ENCODE results near the gene LARGE1. TPM values are rescaled to one million over a fixed set of nuclear protein-coding genes. Genes with fewer than 3 reads are reported as not detected.

Gene LARGE1
- total RNA-seq, 2 donors from 2014 or later = 12.5 to 21.1 TPM

DNA sequence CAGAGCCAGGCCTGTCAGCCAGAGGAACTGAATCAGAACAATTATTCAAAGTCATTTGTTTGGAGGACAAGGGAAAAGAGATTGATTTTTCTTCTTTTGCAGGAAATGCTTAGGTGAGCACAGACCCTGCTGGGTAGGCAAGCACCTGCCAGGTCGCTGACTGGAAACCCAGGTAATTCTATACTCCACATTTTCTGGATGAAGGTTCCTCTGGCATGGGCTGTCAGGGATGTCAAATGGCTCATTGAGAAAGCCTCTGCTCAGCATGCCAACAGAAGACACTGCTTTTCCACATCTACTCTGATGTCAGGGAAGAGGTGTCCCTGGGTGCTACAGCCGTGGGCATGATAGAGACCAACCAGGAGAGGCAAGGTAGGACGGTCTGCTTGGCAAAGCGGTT lies 695.4 kb downstream of the LARGE1 start:
- H3K36me3 ChIP-seq (replicated peaks in 1 of 2; ENCODE audit: insufficient read depth in 1 of 2, low read depth in 2 of 2) = no peaks in the 10 kb centered on the region
- H3K27ac ChIP-seq = no peak overlapping the region
- H3K9me3 ChIP-seq = no peaks in the 10 kb centered on the region
- H3K4me3 ChIP-seq = no peak overlapping the region
- intact Hi-C loops (cut with DNase I) = no loop called here
- WGBS, 2 donors = 79 to 97% methylated on average over 4 of the region's 4 CpGs
- ATAC-seq (no peak), DNase-seq (no peak)
- no peaks in the 10 kb centered on the region for H3K27me3 ChIP-seq
- TF ChIP-seq, protein P1, sequence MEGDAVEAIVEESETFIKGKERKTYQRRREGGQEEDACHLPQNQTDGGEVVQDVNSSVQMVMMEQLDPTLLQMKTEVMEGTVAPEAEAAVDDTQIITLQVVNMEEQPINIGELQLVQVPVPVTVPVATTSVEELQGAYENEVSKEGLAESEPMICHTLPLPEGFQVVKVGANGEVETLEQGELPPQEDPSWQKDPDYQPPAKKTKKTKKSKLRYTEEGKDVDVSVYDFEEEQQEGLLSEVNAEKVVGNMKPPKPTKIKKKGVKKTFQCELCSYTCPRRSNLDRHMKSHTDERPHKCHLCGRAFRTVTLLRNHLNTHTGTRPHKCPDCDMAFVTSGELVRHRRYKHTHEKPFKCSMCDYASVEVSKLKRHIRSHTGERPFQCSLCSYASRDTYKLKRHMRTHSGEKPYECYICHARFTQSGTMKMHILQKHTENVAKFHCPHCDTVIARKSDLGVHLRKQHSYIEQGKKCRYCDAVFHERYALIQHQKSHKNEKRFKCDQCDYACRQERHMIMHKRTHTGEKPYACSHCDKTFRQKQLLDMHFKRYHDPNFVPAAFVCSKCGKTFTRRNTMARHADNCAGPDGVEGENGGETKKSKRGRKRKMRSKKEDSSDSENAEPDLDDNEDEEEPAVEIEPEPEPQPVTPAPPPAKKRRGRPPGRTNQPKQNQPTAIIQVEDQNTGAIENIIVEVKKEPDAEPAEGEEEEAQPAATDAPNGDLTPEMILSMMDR (IDR thresholded peaks at IDR 0.05) = no peak
- TF ChIP-seq POLR2A (IDR thresholded peaks at IDR 0.05) = no peak
- no peaks in the 10 kb centered on the region for H3K4me1 ChIP-seq

Small RNA genes lying within 50 kb of the gene (microRNA-seq; reads per million reads assigned to microRNA genes)
- gene MIR4764 (ENCODE audit: borderline number of aligned reads in 2 of 2, borderline replicate concordance in 2 of 2) = 0 reads per million in 2 donors

Small RNA genes lying within 50 kb of the gene (small RNA-seq; reads per million reads assigned to genes)
- gene MIR4764 = not detected
- gene SNORA50B = not detected

All from body of pancreas (tissue), 4 donors.